ENCODE measurements around the gene TLR3.

Gene TLR3

DNA sequence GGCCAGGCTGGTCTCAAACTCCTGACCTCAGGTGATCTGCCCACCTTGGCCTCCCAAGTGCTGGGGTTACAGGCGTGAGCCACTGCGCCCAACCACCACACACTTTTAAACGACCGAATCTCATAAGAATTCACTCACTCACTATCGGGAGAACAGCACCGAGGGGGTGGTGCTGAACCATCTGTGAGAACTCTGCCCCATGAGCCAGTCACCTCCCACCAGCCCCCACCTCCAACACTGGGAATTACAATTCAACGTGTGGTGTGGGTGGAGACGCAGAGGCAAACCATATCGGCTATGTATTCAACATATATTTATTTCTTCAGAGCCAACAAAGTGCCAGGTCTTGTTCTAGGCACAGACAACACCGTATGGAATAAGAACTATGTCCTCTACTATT lies 3.6 kb downstream of the TLR3 start:
- TF ChIP-seq, protein P1, sequence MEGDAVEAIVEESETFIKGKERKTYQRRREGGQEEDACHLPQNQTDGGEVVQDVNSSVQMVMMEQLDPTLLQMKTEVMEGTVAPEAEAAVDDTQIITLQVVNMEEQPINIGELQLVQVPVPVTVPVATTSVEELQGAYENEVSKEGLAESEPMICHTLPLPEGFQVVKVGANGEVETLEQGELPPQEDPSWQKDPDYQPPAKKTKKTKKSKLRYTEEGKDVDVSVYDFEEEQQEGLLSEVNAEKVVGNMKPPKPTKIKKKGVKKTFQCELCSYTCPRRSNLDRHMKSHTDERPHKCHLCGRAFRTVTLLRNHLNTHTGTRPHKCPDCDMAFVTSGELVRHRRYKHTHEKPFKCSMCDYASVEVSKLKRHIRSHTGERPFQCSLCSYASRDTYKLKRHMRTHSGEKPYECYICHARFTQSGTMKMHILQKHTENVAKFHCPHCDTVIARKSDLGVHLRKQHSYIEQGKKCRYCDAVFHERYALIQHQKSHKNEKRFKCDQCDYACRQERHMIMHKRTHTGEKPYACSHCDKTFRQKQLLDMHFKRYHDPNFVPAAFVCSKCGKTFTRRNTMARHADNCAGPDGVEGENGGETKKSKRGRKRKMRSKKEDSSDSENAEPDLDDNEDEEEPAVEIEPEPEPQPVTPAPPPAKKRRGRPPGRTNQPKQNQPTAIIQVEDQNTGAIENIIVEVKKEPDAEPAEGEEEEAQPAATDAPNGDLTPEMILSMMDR (conservative IDR thresholded peaks at IDR 0.05; ENCODE audit: control insufficient read depth, insufficient read depth, low read depth, low read length) = no peak
- no peak for DNase-seq (ENCODE audit: low read depth)
- H3K4me3 ChIP-seq (ENCODE audit: control insufficient read depth, low read depth, low read length) = no peak overlapping the region

DNA sequence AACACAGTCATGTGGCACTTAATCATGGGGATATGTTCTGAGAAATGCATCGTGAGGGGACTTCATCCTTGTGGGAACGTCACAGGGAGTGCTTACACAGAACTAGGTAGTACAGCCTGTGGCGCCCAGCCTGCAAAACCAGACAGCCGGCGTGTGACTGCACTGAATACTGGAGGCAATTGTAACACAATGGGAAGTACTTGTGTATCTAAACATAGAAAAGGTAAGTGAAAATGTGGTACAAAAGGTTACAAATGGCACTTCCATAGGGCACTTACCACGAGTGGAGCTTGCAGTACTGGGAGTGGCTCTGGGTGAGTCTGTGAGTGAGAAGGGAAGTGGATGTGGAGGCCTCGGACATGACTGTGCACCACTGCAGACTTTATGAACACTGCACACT lies 5.2 kb downstream of the TLR3 start:
- TF ChIP-seq, protein P1 (conservative IDR thresholded peaks at IDR 0.05; ENCODE audit: control insufficient read depth, insufficient read depth, low read depth, low read length) = no peak
- H3K4me3 ChIP-seq (ENCODE audit: control insufficient read depth, low read depth, low read length) = no peak overlapping the region
- DNase-seq (ENCODE audit: low read depth) = no peak

DNA sequence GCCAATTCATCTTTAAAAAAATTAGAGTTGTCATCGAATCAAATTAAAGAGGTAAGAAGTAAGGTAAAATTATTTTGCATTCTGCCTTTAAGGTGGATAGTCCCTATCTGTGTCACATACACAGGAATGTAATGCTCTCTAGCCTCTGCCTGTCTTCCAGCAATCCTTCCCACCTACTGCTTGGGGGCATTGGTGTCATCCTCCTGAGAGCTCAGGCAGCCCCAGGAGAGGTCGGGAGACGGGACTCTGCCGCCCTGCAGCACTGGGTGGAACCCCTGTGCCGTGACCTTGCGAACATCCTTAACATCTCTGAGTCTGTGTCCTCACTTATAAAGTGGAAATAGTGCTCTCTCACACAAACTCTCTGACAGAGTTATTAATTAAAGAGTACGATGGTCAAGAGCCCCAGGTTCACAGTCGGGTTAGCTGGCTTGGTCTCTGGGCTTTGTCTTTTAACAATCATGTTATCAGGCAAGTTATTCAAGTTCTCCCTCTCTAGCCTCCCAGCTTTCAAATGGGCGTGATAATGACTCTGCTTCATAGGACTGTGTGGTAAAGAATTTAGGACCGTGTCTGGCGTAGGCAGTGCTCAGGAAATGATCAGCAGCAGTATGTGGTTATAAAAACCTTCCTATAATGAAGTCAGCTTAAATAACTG lies 10.2 kb downstream of the TLR3 start:
- no peak overlapping the region for H3K4me3 ChIP-seq (ENCODE audit: control insufficient read depth, low read depth, low read length)
- DNase-seq (ENCODE audit: low read depth) = no peak

GRCh38 chr4:186079694-186080093 lies 10.7 kb downstream of the TLR3 start:
- TF ChIP-seq, protein P1 (conservative IDR thresholded peaks at IDR 0.05; ENCODE audit: control insufficient read depth, insufficient read depth, low read depth, low read length) = no peak
- no peak for DNase-seq (ENCODE audit: low read depth)

More for the DNA sequence above, 10.2 kb downstream of the TLR3 start:
- TF ChIP-seq, protein P1 (conservative IDR thresholded peaks at IDR 0.05; ENCODE audit: control insufficient read depth, insufficient read depth, low read depth, low read length) = no peak

GRCh38 chr4:186081202-186081807 lies 12.3 kb downstream of the TLR3 start:
- no peak overlapping the region for H3K4me3 ChIP-seq (ENCODE audit: control insufficient read depth, low read depth, low read length)
- TF ChIP-seq, protein P1 (conservative IDR thresholded peaks at IDR 0.05; ENCODE audit: control insufficient read depth, insufficient read depth, low read depth, low read length) = no peak
- DNase-seq (ENCODE audit: low read depth) = no peak

More at GRCh38 chr4:186079694-186080093, 10.7 kb downstream of the TLR3 start:
- H3K4me3 ChIP-seq (ENCODE audit: control insufficient read depth, low read depth, low read length) = no peak overlapping the region

DNA sequence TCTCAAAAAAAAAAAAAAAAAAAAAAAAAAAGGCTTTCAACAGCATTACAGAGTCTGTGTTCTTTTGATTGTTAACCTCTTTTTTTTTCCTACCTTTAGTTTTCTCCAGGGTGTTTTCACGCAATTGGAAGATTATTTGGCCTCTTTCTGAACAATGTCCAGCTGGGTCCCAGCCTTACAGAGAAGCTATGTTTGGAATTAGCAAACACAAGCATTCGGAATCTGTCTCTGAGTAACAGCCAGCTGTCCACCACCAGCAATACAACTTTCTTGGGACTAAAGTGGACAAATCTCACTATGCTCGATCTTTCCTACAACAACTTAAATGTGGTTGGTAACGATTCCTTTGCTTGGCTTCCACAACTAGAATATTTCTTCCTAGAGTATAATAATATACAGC lies 13.3 kb downstream of the TLR3 start:
- DNase-seq (ENCODE audit: low read depth) = no peak
- TF ChIP-seq, protein P1 (conservative IDR thresholded peaks at IDR 0.05; ENCODE audit: control insufficient read depth, insufficient read depth, low read depth, low read length) = no peak
- H3K4me3 ChIP-seq (ENCODE audit: control insufficient read depth, low read depth, low read length) = no peak overlapping the region

All from fibroblast of mammary gland (primary cell).